ENCODE measurements around the gene SMIM17.
"Not testable (repeated sequence)": the region's sequence is repeated elsewhere in the genome, so short reads cannot be mapped to it uniquely, and the experiment has no call there.

The SMIM17 gene

GRCh38 chr19:56663931-56664500 is 21.1 kb downstream of the SMIM17 start:
- Histone ChIP-seq H3K27me3 (ENCODE audit: control insufficient read depth, insufficient read depth, low read length) (no peaks in the 10 kb centered on the region), H3K9ac (ENCODE audit: low read length) (no peak overlapping the region), H3K4me3 (ENCODE audit: low read length) (no peak overlapping the region), H3K4me1 (ENCODE audit: control insufficient read depth, insufficient read depth, low read length) (no peaks in the 10 kb centered on the region), H3K36me3 (ENCODE audit: control insufficient read depth, insufficient read depth, low read length) (no peaks in the 10 kb centered on the region), H3K9me3 (ENCODE audit: control insufficient read depth, low read length) (no peaks in the 10 kb centered on the region)

- Histone ChIP-seq H3K9ac (ENCODE audit: low read length) (no peak overlapping the region), H3K4me3 (ENCODE audit: low read length) (no peak overlapping the region), H3K27me3 (ENCODE audit: control insufficient read depth, insufficient read depth, low read length) (no peaks in the 10 kb centered on the region), H3K9me3 (ENCODE audit: control insufficient read depth, low read length) (no peaks in the 10 kb centered on the region), H3K36me3 (ENCODE audit: control insufficient read depth, insufficient read depth, low read length) (no peaks in the 10 kb centered on the region), H3K4me1 (ENCODE audit: control insufficient read depth, insufficient read depth, low read length) (no peaks in the 10 kb centered on the region)
Measured at GRCh38 chr19:56664511-56664910, 21.6 kb downstream of the SMIM17 start.

- peaks cover 5% of the 10 kb centered on the region for H3K4me1 ChIP-seq (ENCODE audit: control insufficient read depth, insufficient read depth, low read length)
- H3K27me3 ChIP-seq (ENCODE audit: control insufficient read depth, insufficient read depth, low read length), result no peaks in the 10 kb centered on the region
- H3K9me3 ChIP-seq (ENCODE audit: control insufficient read depth, low read length), result no peaks in the 10 kb centered on the region
- no peaks in the 10 kb centered on the region for H3K36me3 ChIP-seq (ENCODE audit: control insufficient read depth, insufficient read depth, low read length)
- no peak overlapping the region for H3K9ac ChIP-seq (ENCODE audit: low read length)
- no peak overlapping the region for H3K4me3 ChIP-seq (ENCODE audit: low read length)
Measured at GRCh38 chr19:56667311-56667870, 24.4 kb downstream of the SMIM17 start.

GRCh38 chr19:56668676-56669075 is 25.7 kb downstream of the SMIM17 start:
- Histone ChIP-seq H3K9ac (ENCODE audit: low read length) (no peak overlapping the region), H3K4me3 (ENCODE audit: low read length) (no peak overlapping the region), H3K4me1 (ENCODE audit: control insufficient read depth, insufficient read depth, low read length) (peaks cover 5% of the 10 kb centered on the region), H3K27me3 (ENCODE audit: control insufficient read depth, insufficient read depth, low read length) (no peaks in the 10 kb centered on the region), H3K36me3 (ENCODE audit: control insufficient read depth, insufficient read depth, low read length) (no peaks in the 10 kb centered on the region), H3K9me3 (ENCODE audit: control insufficient read depth, low read length) (no peaks in the 10 kb centered on the region)

- Histone ChIP-seq H3K4me3 (ENCODE audit: low read length) (no peak overlapping the region), H3K36me3 (ENCODE audit: control insufficient read depth, insufficient read depth, low read length) (no peaks in the 10 kb centered on the region), H3K9ac (ENCODE audit: low read length) (no peak overlapping the region), H3K4me1 (ENCODE audit: control insufficient read depth, insufficient read depth, low read length) (peaks cover 5% of the 10 kb centered on the region), H3K27me3 (ENCODE audit: control insufficient read depth, insufficient read depth, low read length) (no peaks in the 10 kb centered on the region), H3K9me3 (ENCODE audit: control insufficient read depth, low read length) (no peaks in the 10 kb centered on the region)
Measured at GRCh38 chr19:56670401-56670960, 27.5 kb downstream of the SMIM17 start.

- H3K9me3 ChIP-seq (ENCODE audit: control insufficient read depth, low read length), result no peaks in the 10 kb centered on the region
- no peaks in the 10 kb centered on the region for H3K36me3 ChIP-seq (ENCODE audit: control insufficient read depth, insufficient read depth, low read length)
- peak overlapping the region; percentile 49 for H3K4me3 ChIP-seq (ENCODE audit: low read length)
- H3K4me1 ChIP-seq (ENCODE audit: control insufficient read depth, insufficient read depth, low read length), result peaks cover 5% of the 10 kb centered on the region
- peak overlapping the region; percentile 52 for H3K9ac ChIP-seq (ENCODE audit: low read length)
- H3K27me3 ChIP-seq (ENCODE audit: control insufficient read depth, insufficient read depth, low read length), result no peaks in the 10 kb centered on the region
Measured at GRCh38 chr19:56670961-56671612, 28.1 kb downstream of the SMIM17 start.

- H3K9me3 ChIP-seq (ENCODE audit: control insufficient read depth, low read length), result no peaks in the 10 kb centered on the region
- H3K27me3 ChIP-seq (ENCODE audit: control insufficient read depth, insufficient read depth, low read length), result no peaks in the 10 kb centered on the region
- peak within 1 kb of the TSS; percentile 52 for H3K9ac ChIP-seq (ENCODE audit: low read length)
- peaks cover 5% of the 10 kb centered on the region for H3K4me1 ChIP-seq (ENCODE audit: control insufficient read depth, insufficient read depth, low read length)
- no peaks in the 10 kb centered on the region for H3K36me3 ChIP-seq (ENCODE audit: control insufficient read depth, insufficient read depth, low read length)
- peak within 1 kb of the TSS; percentile 49 for H3K4me3 ChIP-seq (ENCODE audit: low read length)
Measured at GRCh38 chr19:56671613-56671994, 28.6 kb downstream of the SMIM17 start, which contains the start of gene ZNF835. ZNF835 (minus strand) TSS chr19:56671757; CDS start chr19:56665198, 6,559 bp downstream.

GRCh38 chr19:56672610-56673009 is 29.7 kb downstream of the SMIM17 start:
- H3K4me1 ChIP-seq (ENCODE audit: control insufficient read depth, insufficient read depth, low read length); H3K9me3 ChIP-seq (ENCODE audit: control insufficient read depth, low read length); H3K9ac ChIP-seq (ENCODE audit: low read length); H3K36me3 ChIP-seq (ENCODE audit: control insufficient read depth, insufficient read depth, low read length); H3K4me3 ChIP-seq (ENCODE audit: low read length); H3K27me3 ChIP-seq (ENCODE audit: control insufficient read depth, insufficient read depth, low read length): not testable (repeated sequence)

- H3K4me3 ChIP-seq (ENCODE audit: low read length), result no peak overlapping the region
- no peaks in the 10 kb centered on the region for H3K9me3 ChIP-seq (ENCODE audit: control insufficient read depth, low read length)
- H3K27me3 ChIP-seq (ENCODE audit: control insufficient read depth, insufficient read depth, low read length), result no peaks in the 10 kb centered on the region
- no peak overlapping the region for H3K9ac ChIP-seq (ENCODE audit: low read length)
- H3K36me3 ChIP-seq (ENCODE audit: control insufficient read depth, insufficient read depth, low read length), result no peaks in the 10 kb centered on the region
- no peaks in the 10 kb centered on the region for H3K4me1 ChIP-seq (ENCODE audit: control insufficient read depth, insufficient read depth, low read length)
Measured at GRCh38 chr19:56678205-56678604, 35.2 kb downstream of the SMIM17 start.

- Histone ChIP-seq H3K36me3 (ENCODE audit: control insufficient read depth, insufficient read depth, low read length) (no peaks in the 10 kb centered on the region), H3K4me1 (ENCODE audit: control insufficient read depth, insufficient read depth, low read length) (no peaks in the 10 kb centered on the region), H3K9ac (ENCODE audit: low read length) (no peak overlapping the region), H3K27me3 (ENCODE audit: control insufficient read depth, insufficient read depth, low read length) (no peaks in the 10 kb centered on the region), H3K4me3 (ENCODE audit: low read length) (no peak overlapping the region), H3K9me3 (ENCODE audit: control insufficient read depth, low read length) (no peaks in the 10 kb centered on the region)
Measured at GRCh38 chr19:56681702-56682101, 38.7 kb downstream of the SMIM17 start.

- no peak overlapping the region for H3K9ac ChIP-seq (ENCODE audit: low read length)
- H3K4me3 ChIP-seq (ENCODE audit: low read length), result no peak overlapping the region
- no peaks in the 10 kb centered on the region for H3K4me1 ChIP-seq (ENCODE audit: control insufficient read depth, insufficient read depth, low read length)
- H3K27me3 ChIP-seq (ENCODE audit: control insufficient read depth, insufficient read depth, low read length), result no peaks in the 10 kb centered on the region
- no peaks in the 10 kb centered on the region for H3K36me3 ChIP-seq (ENCODE audit: control insufficient read depth, insufficient read depth, low read length)
- no peaks in the 10 kb centered on the region for H3K9me3 ChIP-seq (ENCODE audit: control insufficient read depth, low read length)
Measured at GRCh38 chr19:56683116-56683515, 40.2 kb downstream of the SMIM17 start.

GRCh38 chr19:56687031-56687430 is 44.1 kb downstream of the SMIM17 start:
- no peak overlapping the region for H3K9ac ChIP-seq (ENCODE audit: low read length)
- H3K4me3 ChIP-seq (ENCODE audit: low read length), result no peak overlapping the region
- H3K27me3 ChIP-seq (ENCODE audit: control insufficient read depth, insufficient read depth, low read length), result no peaks in the 10 kb centered on the region
- no peaks in the 10 kb centered on the region for H3K36me3 ChIP-seq (ENCODE audit: control insufficient read depth, insufficient read depth, low read length)
- no peaks in the 10 kb centered on the region for H3K4me1 ChIP-seq (ENCODE audit: control insufficient read depth, insufficient read depth, low read length)
- no peaks in the 10 kb centered on the region for H3K9me3 ChIP-seq (ENCODE audit: control insufficient read depth, low read length)
